ENCODE results near the gene SYTL5. TPM values are rescaled to one million over a fixed set of nuclear protein-coding genes. Genes with fewer than 3 reads are reported as not detected.

Gene SYTL5
- total and polyA plus RNA-seq, 4 donors, result 0.83 to 8.4 (median 1.5) TPM

DNA sequence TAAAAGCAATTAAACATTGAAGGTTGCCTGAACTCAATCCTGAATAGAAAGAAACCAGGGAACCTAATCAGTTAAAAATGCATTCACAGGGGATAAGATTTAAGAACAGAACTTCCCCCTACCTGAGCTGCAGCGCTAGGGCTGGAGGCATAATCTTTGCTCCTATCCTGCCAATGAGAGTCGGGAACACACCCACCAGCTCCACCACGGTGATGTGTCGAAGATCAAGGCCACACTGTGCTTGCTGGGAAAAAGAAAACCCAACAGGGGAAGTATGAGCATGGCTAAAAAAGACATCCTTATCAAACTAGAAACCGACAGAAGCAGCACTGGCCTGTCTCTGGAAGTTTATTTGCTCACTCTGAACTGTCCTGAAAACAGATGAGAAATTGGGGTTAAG is 148.0 kb downstream of the SYTL5 start:
- Histone ChIP-seq H3K36me3 (ENCODE audit: control insufficient read depth in 4 of 4, insufficient read depth in 4 of 4, low read length in 4 of 4) (no peaks in the 10 kb centered on the region), H3K27me3 (ENCODE audit: control insufficient read depth in 3 of 3, insufficient read depth in 3 of 3, low read length in 2 of 3) (peaks cover 0 to 37% (median 19%) of the 10 kb centered on the region in 3 donors), H3K9ac (ENCODE audit: insufficient read depth in 1 of 2, low read length in 2 of 2) (no peak overlapping the region), H3K9me3 (ENCODE audit: control insufficient read depth in 4 of 4, insufficient read depth in 3 of 4, low read length in 3 of 4) (peaks cover 0 to 2% (median 0%) of the 10 kb centered on the region in 4 donors), H3K27ac (ENCODE audit: low read depth in 1 of 2, low read length in 1 of 2) (no peak overlapping the region), H3K4me1 (ENCODE audit: control insufficient read depth in 5 of 5, insufficient read depth in 5 of 5, low read length in 5 of 5) (no peaks in the 10 kb centered on the region), H3K4me3 (no peak overlapping the region)
- no peak for DNase-seq
- WGBS, 2 donors, result 61 to 89% methylated on average over 5 of the region's 5 CpGs
- ATAC-seq (ENCODE audit: insufficient read depth, low FRiP score), result no peak
- TF ChIP-seq, protein P1, sequence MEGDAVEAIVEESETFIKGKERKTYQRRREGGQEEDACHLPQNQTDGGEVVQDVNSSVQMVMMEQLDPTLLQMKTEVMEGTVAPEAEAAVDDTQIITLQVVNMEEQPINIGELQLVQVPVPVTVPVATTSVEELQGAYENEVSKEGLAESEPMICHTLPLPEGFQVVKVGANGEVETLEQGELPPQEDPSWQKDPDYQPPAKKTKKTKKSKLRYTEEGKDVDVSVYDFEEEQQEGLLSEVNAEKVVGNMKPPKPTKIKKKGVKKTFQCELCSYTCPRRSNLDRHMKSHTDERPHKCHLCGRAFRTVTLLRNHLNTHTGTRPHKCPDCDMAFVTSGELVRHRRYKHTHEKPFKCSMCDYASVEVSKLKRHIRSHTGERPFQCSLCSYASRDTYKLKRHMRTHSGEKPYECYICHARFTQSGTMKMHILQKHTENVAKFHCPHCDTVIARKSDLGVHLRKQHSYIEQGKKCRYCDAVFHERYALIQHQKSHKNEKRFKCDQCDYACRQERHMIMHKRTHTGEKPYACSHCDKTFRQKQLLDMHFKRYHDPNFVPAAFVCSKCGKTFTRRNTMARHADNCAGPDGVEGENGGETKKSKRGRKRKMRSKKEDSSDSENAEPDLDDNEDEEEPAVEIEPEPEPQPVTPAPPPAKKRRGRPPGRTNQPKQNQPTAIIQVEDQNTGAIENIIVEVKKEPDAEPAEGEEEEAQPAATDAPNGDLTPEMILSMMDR (IDR thresholded peaks at IDR 0.05; ENCODE audit: control extremely low read depth, extremely low read depth), result no peak

DNA sequence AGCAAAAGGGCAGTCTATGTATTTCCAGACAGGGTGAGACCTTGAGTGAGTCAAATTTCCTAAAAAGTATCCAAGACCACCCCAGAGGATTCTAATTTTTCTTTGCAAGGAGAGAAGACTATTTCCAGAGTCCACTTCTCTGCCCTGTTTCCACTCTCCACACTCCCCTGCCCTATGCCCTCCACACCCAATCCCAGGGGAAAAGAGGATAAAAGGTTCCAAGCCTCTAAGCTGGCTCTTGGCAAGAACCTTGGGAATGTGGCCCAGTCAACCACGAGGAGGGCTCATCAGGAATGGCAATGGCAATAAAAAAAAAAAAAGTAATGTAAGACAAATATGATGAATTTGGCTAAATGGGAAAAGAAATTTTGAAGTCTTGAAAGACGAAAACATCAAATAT is 148.5 kb downstream of the SYTL5 start:
- no peak for DNase-seq
- no peak overlapping the region for H3K27ac ChIP-seq (ENCODE audit: low read depth in 1 of 2, low read length in 1 of 2)
- WGBS, 2 donors, result 54 to 87% methylated on average over 2 of the region's 2 CpGs
- no peaks in the 10 kb centered on the region for H3K9me3 ChIP-seq (ENCODE audit: control insufficient read depth in 4 of 4, insufficient read depth in 3 of 4, low read length in 3 of 4)
- TF ChIP-seq, protein P1 (IDR thresholded peaks at IDR 0.05; ENCODE audit: control extremely low read depth, extremely low read depth), result no peak
- H3K36me3 ChIP-seq (ENCODE audit: control insufficient read depth in 4 of 4, insufficient read depth in 4 of 4, low read length in 4 of 4), result peaks cover 0 to 3% (median under 1%) of the 10 kb centered on the region in 4 donors
- no peak overlapping the region for H3K9ac ChIP-seq (ENCODE audit: insufficient read depth in 1 of 2, low read length in 2 of 2)
- H3K27me3 ChIP-seq (ENCODE audit: control insufficient read depth in 3 of 3, insufficient read depth in 3 of 3, low read length in 2 of 3), result peaks cover 0 to 38% (median 19%) of the 10 kb centered on the region in 3 donors
- ATAC-seq (ENCODE audit: insufficient read depth, low FRiP score), result no peak
- no peak overlapping the region for H3K4me3 ChIP-seq
- no peaks in the 10 kb centered on the region for H3K4me1 ChIP-seq (ENCODE audit: control insufficient read depth in 5 of 5, insufficient read depth in 5 of 5, low read length in 5 of 5)

DNA sequence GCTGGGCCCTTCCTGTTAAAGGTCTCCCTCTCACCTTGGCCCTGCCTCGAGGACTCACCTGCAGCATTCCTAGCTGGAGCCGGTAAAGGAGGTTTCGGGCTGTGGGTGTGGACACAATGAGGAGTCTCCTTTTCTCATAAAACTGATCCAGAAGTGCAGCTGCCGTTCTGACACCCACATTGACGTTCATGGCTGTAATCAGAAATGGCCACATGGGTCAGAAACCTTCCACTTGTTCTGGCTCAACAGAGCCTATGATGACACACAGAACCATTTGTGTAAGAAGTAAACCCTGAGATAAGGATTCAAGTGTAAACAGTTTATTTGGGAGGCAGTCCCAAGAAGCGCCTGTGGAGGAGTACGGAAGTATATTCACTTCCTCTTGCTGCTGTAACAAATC is 150.5 kb downstream of the SYTL5 start:
- DNase-seq (no peak), ATAC-seq (ENCODE audit: insufficient read depth, low FRiP score) (no peak)
- Histone ChIP-seq H3K9me3 (ENCODE audit: control insufficient read depth in 4 of 4, insufficient read depth in 3 of 4, low read length in 3 of 4) (no peaks in the 10 kb centered on the region), H3K27ac (ENCODE audit: low read depth in 1 of 2, low read length in 1 of 2) (no peak overlapping the region), H3K36me3 (ENCODE audit: control insufficient read depth in 4 of 4, insufficient read depth in 4 of 4, low read length in 4 of 4) (peaks cover 0 to 7% (median 2%) of the 10 kb centered on the region in 4 donors), H3K27me3 (ENCODE audit: control insufficient read depth in 3 of 3, insufficient read depth in 3 of 3, low read length in 2 of 3) (peaks cover 0 to 30% (median 11%) of the 10 kb centered on the region in 3 donors), H3K4me1 (ENCODE audit: control insufficient read depth in 5 of 5, insufficient read depth in 5 of 5, low read length in 5 of 5) (no peaks in the 10 kb centered on the region), H3K4me3 (no peak overlapping the region), H3K9ac (ENCODE audit: insufficient read depth in 1 of 2, low read length in 2 of 2) (no peak overlapping the region)
- TF ChIP-seq, protein P1 (IDR thresholded peaks at IDR 0.05; ENCODE audit: control extremely low read depth, extremely low read depth), result no peak
- WGBS, 2 donors, result 75 to 84% methylated on average over 7 of the region's 7 CpGs

DNA sequence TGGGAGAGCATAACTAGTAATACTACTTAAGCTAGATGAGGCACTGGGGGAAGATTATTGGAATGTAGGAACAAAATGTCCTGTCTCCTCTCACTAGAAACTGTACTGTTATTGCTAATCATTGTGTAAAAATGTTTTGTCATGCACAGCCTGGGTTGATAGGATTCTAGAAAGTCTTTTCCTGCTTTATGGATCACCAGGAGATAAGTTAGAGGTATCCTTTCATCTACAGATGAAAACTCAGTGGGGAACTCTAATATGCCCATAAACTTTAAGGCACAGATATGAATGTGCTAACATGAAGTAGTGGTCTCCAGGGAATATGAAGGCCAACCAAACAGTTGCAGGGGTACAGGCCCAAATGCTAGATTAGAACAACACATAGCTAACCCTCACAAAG is 156.8 kb downstream of the SYTL5 start:
- peaks cover 0 to 2% (median 0%) of the 10 kb centered on the region in 4 donors for H3K9me3 ChIP-seq (ENCODE audit: control insufficient read depth in 4 of 4, insufficient read depth in 3 of 4, low read length in 3 of 4)
- H3K4me1 ChIP-seq (ENCODE audit: control insufficient read depth in 5 of 5, insufficient read depth in 5 of 5, low read length in 5 of 5), result peaks cover 0 to 3% (median 0%) of the 10 kb centered on the region in 5 donors
- H3K27me3 ChIP-seq (ENCODE audit: control insufficient read depth in 3 of 3, insufficient read depth in 3 of 3, low read length in 2 of 3), result peaks cover 0 to 7% (median 5%) of the 10 kb centered on the region in 3 donors
- TF ChIP-seq, protein P1 (IDR thresholded peaks at IDR 0.05; ENCODE audit: control extremely low read depth, extremely low read depth), result no peak
- DNase-seq (no peak), ATAC-seq (ENCODE audit: insufficient read depth, low FRiP score) (no peak)
- H3K36me3 ChIP-seq (ENCODE audit: control insufficient read depth in 4 of 4, insufficient read depth in 4 of 4, low read length in 4 of 4), result peaks cover 0 to 7% (median 2%) of the 10 kb centered on the region in 4 donors
- no peak overlapping the region for H3K4me3 ChIP-seq
- H3K9ac ChIP-seq (ENCODE audit: insufficient read depth in 1 of 2, low read length in 2 of 2), result no peak overlapping the region
- H3K27ac ChIP-seq (ENCODE audit: low read depth in 1 of 2, low read length in 1 of 2), result no peak overlapping the region
